DOHH2 (cell line): Measurements from ENCODE around the gene DEAF1.

Source experiments
- H3F3A ChIP-seq: fragments of 200-600 bp; sonication (generic), shearing (Covaris generic); 2 replicates; pipeline ENCODE4 v1.6.0; 2016; ENCODE audit warnings: antibody characterized with exemption, mild to moderate bottlenecking; ENCODE audit not compliant: control insufficient read depth, insufficient read depth
- H3K27ac ChIP-seq: fragments of 200-600 bp; sonication (generic); 2 replicates; pipeline ENCODE4 v1.5.1; 2014; ENCODE audit warnings: low read depth, mild to moderate bottlenecking, low read length, moderate library complexity
- H3K27me3 ChIP-seq: fragments of 200-600 bp; sonication (generic); 2 replicates; pipeline ENCODE4 v1.6.1; 2014; ENCODE audit warnings: mild to moderate bottlenecking, low read length, mixed read lengths; ENCODE audit not compliant: control insufficient read depth
- H3K36me3 ChIP-seq: fragments of 200-600 bp; sonication (generic); 2 replicates; pipeline ENCODE4 v1.6.1; 2014; ENCODE audit warnings: mild to moderate bottlenecking, low read length, moderate library complexity, mixed read lengths; ENCODE audit not compliant: control insufficient read depth
- H3K4me1 ChIP-seq: fragments of 200-600 bp; sonication (generic); 2 replicates; pipeline ENCODE4 v1.6.1; 2014; ENCODE audit warnings: mild to moderate bottlenecking, low read length, mixed read lengths; ENCODE audit not compliant: control insufficient read depth
- H3K4me2 ChIP-seq: fragments of 200-600 bp; sonication (generic); 2 replicates; pipeline ENCODE4 v1.6.0; 2014; ENCODE audit warnings: mild to moderate bottlenecking, low read length, moderate library complexity
- H3K4me3 ChIP-seq: fragments of 200-600 bp; sonication (generic); 2 replicates; pipeline ENCODE4 v1.5.1; 2014; ENCODE audit warnings: mild to moderate bottlenecking, low read length, mixed read lengths
- H3K79me2 ChIP-seq: fragments of 200-600 bp; sonication (generic); 2 replicates; pipeline ENCODE4 v1.6.1; 2014; ENCODE audit warnings: mild to moderate bottlenecking, low read length, mixed read lengths; ENCODE audit not compliant: control insufficient read depth
- H3K9me2 ChIP-seq: fragments of 200-600 bp; sonication (generic); replicated peaks from 2 replicates; pipeline ENCODE4 v1.6.1; 2014; ENCODE audit warnings: mild to moderate bottlenecking, low read length, mixed read lengths; ENCODE audit not compliant: control insufficient read depth
- H3K9me3 ChIP-seq: fragments of 200-600 bp; sonication (generic); 2 replicates; pipeline ENCODE4 v1.6.1; 2014; ENCODE audit warnings: antibody characterized with exemption, low read length, mixed read lengths; ENCODE audit not compliant: control insufficient read depth, insufficient read depth
- H4K20me1 ChIP-seq: fragments of 200-600 bp; sonication (generic); 2 replicates; pipeline ENCODE4 v1.6.0; 2014; ENCODE audit warnings: low read depth, mild to moderate bottlenecking, antibody characterized with exemption, low read length, moderate library complexity; ENCODE audit not compliant: control insufficient read depth, insufficient read depth
- CTCF ChIP-seq: fragments of 200-600 bp; sonication (generic); IDR thresholded peaks from one replicate; pipeline ENCODE4 v1.5.1; 2014; ENCODE audit warnings: antibody characterized with exemption, mild to moderate bottlenecking, low read depth, low read length; ENCODE audit not compliant: poor library complexity, severe bottlenecking
- EZH2phosphoT487 ChIP-seq: fragments of 200-600 bp; sonication (generic); IDR thresholded peaks from 2 replicates; pipeline ENCODE4 v1.6.1; 2017; ENCODE audit warnings: borderline replicate concordance, mild to moderate bottlenecking, antibody characterized with exemption, low read length, moderate library complexity, mixed read lengths

DEAF1 gene

GRCh38 chr11:596374-596773 lies 98.6 kb downstream of the DEAF1 start:
- no peak overlapping the region for H3K4me2 ChIP-seq
- no peak overlapping the region for H3K27ac ChIP-seq
- peaks cover 81% of the 10 kb centered on the region for H3K36me3 ChIP-seq
- H3K4me3 ChIP-seq, result no peak overlapping the region
- H3K4me1 ChIP-seq, result no peaks in the 10 kb centered on the region
- peaks cover 10% of the 10 kb centered on the region for H3K79me2 ChIP-seq
- no peaks in the 10 kb centered on the region for H3F3A ChIP-seq
- no peaks in the 10 kb centered on the region for H3K27me3 ChIP-seq
- TF ChIP-seq EZH2phosphoT487 (no peak), CTCF (no peak)
- H4K20me1 ChIP-seq, result 0 out of 2 replicates have a peak, but pooled peaks cover 4% of the 10 kb centered on the region
- no peaks in the 10 kb centered on the region for H3K9me2 ChIP-seq
- H3K9me3 ChIP-seq, result no peaks in the 10 kb centered on the region

- peaks cover 85% of the 10 kb centered on the region for H3K36me3 ChIP-seq
Observed at GRCh38 chr11:595400-595799, 99.6 kb downstream of the DEAF1 start.

More at GRCh38 chr11:595400-595799, 99.6 kb downstream of the DEAF1 start:
- Histone ChIP-seq H3K9me2 (no peaks in the 10 kb centered on the region), H3K27ac (no peak overlapping the region), H3K4me3 (no peak overlapping the region), H3K4me2 (no peak overlapping the region), H4K20me1 (peaks cover 4% of the 10 kb centered on the region; the same call in 1 of the 2 replicates), H3K4me1 (no peaks in the 10 kb centered on the region), H3K27me3 (no peaks in the 10 kb centered on the region), H3F3A (no peaks in the 10 kb centered on the region), H3K79me2 (peaks cover 10% of the 10 kb centered on the region), H3K9me3 (no peaks in the 10 kb centered on the region)
- TF ChIP-seq CTCF, result no peak
- no peak for TF ChIP-seq EZH2phosphoT487
